ENCODE data around the gene ANK2.

The ANK2 gene

GRCh38 chr4:113094802-113095201 is 45.3 kb downstream of the ANK2 start:
- DNase-seq (ENCODE audit: low read depth), result no peak

DNA sequence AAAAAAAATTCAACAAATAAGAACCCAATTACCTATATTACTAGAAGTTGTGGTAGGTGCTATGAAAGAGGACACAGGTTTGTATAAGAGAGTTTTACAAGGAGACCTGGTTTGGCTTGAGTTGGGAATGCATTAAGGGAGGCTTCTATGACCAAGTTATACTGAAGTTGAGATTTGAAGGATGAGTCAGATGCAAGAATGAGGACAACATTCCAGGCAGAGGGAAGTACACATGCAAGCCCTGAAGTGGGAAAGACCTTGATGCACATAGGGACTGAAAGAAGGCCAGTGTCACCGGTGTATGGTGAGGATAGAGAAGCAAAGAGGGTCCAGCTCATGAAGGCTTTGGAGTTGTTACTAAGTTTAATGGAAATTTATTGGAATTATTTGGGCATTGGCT is 52.2 kb downstream of the ANK2 start:
- DNase-seq (ENCODE audit: low read depth), result no peak

DNA sequence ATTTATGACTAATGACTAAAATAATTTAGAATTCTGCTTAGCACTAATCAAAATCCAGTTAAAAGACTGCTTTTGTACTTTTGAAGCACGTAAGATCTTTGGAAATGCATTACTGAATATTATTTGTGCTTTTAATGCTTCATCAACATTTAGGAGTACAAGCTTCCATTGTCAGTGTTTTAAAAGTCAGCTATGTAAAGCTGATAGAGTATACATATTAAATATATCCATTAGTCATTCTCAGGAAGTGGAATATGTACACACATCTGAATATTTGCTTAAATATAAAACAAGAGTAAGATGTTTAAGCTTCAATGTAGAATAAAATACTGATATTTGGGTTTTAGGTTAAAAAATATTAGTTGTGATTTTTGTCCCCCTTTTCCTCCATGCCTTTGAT is 54.1 kb downstream of the ANK2 start:
- DNase-seq (ENCODE audit: low read depth), result no peak

DNA sequence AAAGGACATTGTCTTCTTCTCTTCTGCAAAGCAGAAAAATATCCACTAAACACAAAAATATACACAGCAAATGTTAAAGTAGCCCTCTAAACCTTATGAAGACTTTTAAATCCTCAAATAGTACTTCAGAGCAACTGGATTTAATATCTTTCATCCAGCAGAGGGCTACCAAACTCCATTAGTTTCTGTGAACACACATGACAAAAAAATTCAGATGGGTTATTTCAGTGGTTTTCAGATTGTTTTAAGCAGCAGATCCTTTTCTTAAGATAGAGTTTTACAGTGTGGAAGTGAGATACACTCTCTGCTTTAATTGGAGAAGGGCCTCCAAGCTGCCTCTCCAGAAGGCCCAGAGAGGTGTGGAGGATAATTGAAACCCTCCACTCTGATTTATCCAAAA is 56.7 kb downstream of the ANK2 start:
- no peak for DNase-seq (ENCODE audit: low read depth)

GRCh38 chr4:113109106-113109718 is 59.8 kb downstream of the ANK2 start:
- no peak for DNase-seq (ENCODE audit: low read depth)

- DNase-seq (ENCODE audit: low read depth), result no peak
Observed at GRCh38 chr4:113112338-113112978, 63.0 kb downstream of the ANK2 start.

- no peak for DNase-seq (ENCODE audit: low read depth)
Observed at GRCh38 chr4:113113151-113113550, 63.7 kb downstream of the ANK2 start.

DNA sequence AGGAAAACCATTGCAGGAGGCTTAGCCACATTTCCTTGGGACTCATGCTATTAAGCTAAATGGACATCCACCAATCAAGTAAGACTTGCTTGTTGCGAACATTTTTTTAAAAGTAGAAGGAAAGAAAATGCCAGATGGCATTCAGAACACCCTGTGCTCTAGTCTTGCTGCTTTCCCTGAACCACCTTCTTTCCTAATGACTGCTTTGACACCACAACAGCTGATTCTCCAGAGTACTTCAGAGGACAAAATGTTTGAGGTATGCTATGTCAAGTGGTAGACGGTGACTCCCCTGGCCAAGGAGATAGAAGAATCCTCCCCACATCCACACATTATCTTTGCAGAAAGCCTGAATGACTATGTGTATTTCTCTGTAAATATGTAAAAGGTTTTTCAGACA is 65.4 kb downstream of the ANK2 start:
- no peak for DNase-seq (ENCODE audit: low read depth)

GRCh38 chr4:113116414-113117357 is 67.2 kb downstream of the ANK2 start:
- DNase-seq (ENCODE audit: low read depth), result no peak

GRCh38 chr4:113117358-113117702 is 67.9 kb downstream of the ANK2 start:
- DNase-seq (ENCODE audit: low read depth), result no peak

- no peak for DNase-seq (ENCODE audit: low read depth)
Observed at GRCh38 chr4:113122066-113122465, 72.6 kb downstream of the ANK2 start.

DNA sequence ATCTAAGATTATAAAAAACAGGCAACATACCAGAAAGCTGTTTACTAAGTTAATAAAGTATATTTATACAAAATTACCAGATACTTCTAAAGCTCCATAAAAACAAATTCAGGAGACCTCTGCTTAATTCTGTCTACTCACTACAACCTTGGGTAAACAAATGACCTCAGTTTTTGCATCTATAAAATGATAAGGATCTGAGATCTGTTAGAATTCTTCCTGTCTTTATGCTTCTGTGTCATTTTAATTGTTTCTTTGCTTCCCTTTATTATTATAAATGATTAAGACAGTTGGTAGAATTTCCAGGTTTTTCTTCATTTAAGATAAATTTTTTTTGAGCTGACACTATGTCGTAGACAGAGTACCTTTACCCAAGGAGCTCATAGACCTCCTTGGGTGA is 76.0 kb downstream of the ANK2 start:
- DNase-seq (ENCODE audit: low read depth), result no peak

DNA sequence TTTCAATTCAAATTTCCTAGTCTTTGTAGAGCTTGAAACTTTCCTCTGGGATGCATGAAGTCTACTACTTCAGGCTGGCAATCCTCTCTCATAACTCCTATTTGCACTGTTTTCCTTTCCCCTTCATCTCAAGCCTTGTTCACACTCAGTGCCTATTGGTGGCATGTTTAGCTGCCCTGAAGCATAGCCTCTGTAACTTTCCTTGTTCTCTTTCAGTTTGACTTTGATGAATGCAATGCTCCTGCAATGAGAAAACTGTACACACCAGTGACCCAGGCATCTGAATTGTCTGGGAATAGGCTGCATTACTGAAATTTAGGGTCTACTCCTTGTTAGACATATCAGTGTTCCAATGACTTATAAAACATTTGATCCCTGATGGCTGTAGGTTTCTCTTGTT is 81.7 kb downstream of the ANK2 start:
- no peak for DNase-seq (ENCODE audit: low read depth)

DNA sequence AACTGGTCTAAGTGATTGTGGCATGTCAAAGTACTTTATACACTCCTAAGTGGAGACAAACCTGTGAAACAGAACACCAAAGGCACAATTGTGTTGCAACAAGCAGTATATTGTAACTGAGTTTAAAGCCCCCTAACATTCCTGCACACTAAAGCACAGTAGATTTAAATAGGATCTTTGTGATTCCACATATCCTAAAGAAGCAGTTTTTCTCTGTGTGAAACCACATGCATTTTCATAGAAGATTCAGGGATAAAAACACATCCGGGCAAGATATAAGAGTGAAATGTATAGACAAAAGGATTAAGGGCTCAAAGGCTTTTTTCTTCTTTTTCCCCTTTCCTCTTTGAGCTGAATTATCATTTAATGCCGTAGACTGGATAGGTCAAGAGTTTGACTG is 82.2 kb downstream of the ANK2 start:
- DNase-seq (ENCODE audit: low read depth), result no peak

DNA sequence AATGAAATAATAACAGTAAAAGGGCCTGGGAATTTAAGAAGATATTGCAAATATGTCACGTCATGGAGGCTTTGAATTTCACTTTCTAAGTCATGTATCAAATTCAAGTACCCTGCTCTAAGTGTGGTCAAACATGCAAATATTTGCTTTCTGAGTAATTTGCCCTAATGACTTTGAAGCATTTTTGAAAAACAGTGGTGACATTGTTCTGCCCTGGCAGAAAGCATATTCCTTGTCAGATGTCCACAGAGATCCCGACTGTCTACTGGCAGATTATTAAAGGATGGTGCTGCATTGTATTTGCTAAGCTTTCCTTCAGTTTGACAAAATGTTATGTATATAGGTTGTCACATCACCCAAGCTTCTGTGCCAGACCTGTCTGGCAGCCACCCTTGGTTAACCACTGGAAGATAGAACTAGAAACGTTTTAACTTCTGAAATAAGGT is 92.5 kb downstream of the ANK2 start:
- no peak for DNase-seq (ENCODE audit: low read depth)

DNA sequence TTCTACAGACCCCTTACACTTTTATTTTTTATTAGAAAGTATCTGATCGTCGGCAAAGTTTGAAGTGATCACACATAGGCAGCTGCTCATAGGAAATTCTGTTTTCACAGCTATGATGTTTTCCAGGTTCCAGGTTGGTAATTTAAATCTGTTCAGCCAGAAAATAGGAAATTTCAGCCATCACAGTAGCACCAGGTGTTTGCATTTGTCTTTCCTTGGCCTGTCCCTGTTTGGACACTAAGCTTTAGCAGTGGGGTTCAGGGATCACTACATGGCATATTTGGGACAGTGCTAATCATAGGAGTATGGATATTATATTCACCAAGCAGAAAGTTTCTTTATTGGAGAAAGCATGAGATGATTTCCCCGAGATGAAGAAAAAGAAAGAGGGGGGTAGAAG is 92.9 kb downstream of the ANK2 start:
- no peak for DNase-seq (ENCODE audit: low read depth)

DNA sequence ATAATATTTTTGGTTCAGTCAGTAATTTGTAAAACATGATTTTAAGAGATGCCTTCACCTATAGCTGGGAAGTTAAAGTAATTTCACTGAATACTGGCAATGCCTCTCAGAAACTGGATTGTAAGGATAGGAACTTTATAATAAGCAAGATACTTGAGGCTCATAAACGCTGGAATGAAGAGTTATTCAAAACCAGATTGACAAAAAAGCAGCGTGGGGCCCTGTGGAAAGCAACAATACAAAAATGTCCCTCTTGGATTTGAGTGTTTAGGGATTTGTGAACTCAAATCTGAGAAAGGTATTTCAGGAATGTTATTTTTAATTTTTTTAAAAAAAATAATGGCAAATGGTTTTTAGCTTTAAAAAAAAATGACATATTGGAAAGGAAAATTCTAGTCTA is 94.6 kb downstream of the ANK2 start:
- no peak for DNase-seq (ENCODE audit: low read depth)

GRCh38 chr4:113145147-113145518 is 95.7 kb downstream of the ANK2 start:
- DNase-seq (ENCODE audit: low read depth), result no peak

GRCh38 chr4:113145519-113146291 is 96.3 kb downstream of the ANK2 start:
- no peak for DNase-seq (ENCODE audit: low read depth)

DNA sequence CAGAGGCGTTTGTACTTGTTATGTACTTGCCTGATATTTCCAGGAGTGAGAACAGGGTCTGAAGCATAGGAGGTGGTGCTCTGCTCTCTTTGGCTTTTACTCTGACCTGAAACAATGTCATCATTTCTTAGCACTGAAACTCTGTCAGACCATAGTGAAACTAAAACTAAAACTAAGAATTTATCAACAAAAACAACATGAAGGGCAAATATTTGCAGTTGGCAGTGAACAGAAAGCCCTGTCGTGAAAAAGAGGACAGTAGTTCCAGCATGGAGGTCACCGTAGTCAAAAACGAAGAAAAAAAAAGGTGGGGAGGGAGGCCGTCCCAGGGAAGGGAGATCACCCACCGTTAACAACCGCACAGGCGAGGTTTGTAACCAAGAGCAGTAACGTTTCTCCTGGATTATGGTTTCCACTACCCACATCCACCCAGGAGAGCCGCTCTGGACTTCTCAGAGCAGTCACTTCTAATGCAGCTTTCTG is 97.5 kb downstream of the ANK2 start:
- DNase-seq (ENCODE audit: low read depth), result no peak

DNA sequence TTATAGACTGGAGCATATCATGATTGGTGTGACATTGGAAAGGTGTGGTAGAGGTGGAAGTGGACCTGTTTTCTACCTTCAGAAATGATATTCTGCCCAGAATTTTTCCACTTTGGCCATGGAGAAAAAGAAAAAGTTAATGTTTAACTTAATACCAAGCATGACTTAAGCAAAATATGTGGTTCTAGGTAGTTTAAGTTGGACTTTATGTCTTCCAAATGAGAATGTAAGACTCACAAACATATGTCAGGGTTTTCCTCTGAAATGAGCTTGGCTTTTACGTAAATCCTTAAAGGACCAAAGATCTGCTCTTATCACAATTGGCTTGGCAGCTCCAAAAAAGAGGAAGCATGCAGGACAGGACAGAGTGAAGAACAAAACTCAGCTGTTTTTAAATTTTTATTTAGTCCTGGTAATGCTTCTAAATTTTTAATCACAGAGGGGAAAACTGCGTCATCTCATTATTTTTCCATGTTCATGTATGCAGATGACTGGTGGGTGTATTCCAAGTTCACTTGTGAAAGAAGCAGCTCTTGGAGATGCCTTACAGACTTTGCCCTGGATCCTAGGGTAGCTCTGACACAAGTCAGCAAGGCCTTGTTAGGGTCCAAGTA is 98.2 kb downstream of the ANK2 start:
- no peak for DNase-seq (ENCODE audit: low read depth)

GRCh38 chr4:113148925-113149324 is 99.5 kb downstream of the ANK2 start:
- DNase-seq (ENCODE audit: low read depth), result no peak
